DOHH2 (cell line): Measurements from ENCODE around the gene WWTR1.

ENCODE experiments used
- H3F3A ChIP-seq: fragments of 200-600 bp; sonication (generic), shearing (Covaris generic); 2 replicates; pipeline ENCODE4 v1.6.0; 2016; ENCODE audit warnings: antibody characterized with exemption, mild to moderate bottlenecking; ENCODE audit not compliant: control insufficient read depth, insufficient read depth
- H3K27ac ChIP-seq: fragments of 200-600 bp; sonication (generic); 2 replicates; pipeline ENCODE4 v1.5.1; 2014; ENCODE audit warnings: low read depth, mild to moderate bottlenecking, low read length, moderate library complexity
- H3K27me3 ChIP-seq: fragments of 200-600 bp; sonication (generic); 2 replicates; pipeline ENCODE4 v1.6.1; 2014; ENCODE audit warnings: mild to moderate bottlenecking, low read length, mixed read lengths; ENCODE audit not compliant: control insufficient read depth
- H3K36me3 ChIP-seq: fragments of 200-600 bp; sonication (generic); 2 replicates; pipeline ENCODE4 v1.6.1; 2014; ENCODE audit warnings: mild to moderate bottlenecking, low read length, moderate library complexity, mixed read lengths; ENCODE audit not compliant: control insufficient read depth
- H3K4me1 ChIP-seq: fragments of 200-600 bp; sonication (generic); 2 replicates; pipeline ENCODE4 v1.6.1; 2014; ENCODE audit warnings: mild to moderate bottlenecking, low read length, mixed read lengths; ENCODE audit not compliant: control insufficient read depth
- H3K4me2 ChIP-seq: fragments of 200-600 bp; sonication (generic); 2 replicates; pipeline ENCODE4 v1.6.0; 2014; ENCODE audit warnings: mild to moderate bottlenecking, low read length, moderate library complexity
- H3K4me3 ChIP-seq: fragments of 200-600 bp; sonication (generic); 2 replicates; pipeline ENCODE4 v1.5.1; 2014; ENCODE audit warnings: mild to moderate bottlenecking, low read length, mixed read lengths
- H3K79me2 ChIP-seq: fragments of 200-600 bp; sonication (generic); 2 replicates; pipeline ENCODE4 v1.6.1; 2014; ENCODE audit warnings: mild to moderate bottlenecking, low read length, mixed read lengths; ENCODE audit not compliant: control insufficient read depth
- H3K9me2 ChIP-seq: fragments of 200-600 bp; sonication (generic); replicated peaks from 2 replicates; pipeline ENCODE4 v1.6.1; 2014; ENCODE audit warnings: mild to moderate bottlenecking, low read length, mixed read lengths; ENCODE audit not compliant: control insufficient read depth
- H3K9me3 ChIP-seq: fragments of 200-600 bp; sonication (generic); 2 replicates; pipeline ENCODE4 v1.6.1; 2014; ENCODE audit warnings: antibody characterized with exemption, low read length, mixed read lengths; ENCODE audit not compliant: control insufficient read depth, insufficient read depth
- H4K20me1 ChIP-seq: fragments of 200-600 bp; sonication (generic); 2 replicates; pipeline ENCODE4 v1.6.0; 2014; ENCODE audit warnings: low read depth, mild to moderate bottlenecking, antibody characterized with exemption, low read length, moderate library complexity; ENCODE audit not compliant: control insufficient read depth, insufficient read depth
- CTCF ChIP-seq: fragments of 200-600 bp; sonication (generic); IDR thresholded peaks from one replicate; pipeline ENCODE4 v1.5.1; 2014; ENCODE audit warnings: antibody characterized with exemption, mild to moderate bottlenecking, low read depth, low read length; ENCODE audit not compliant: poor library complexity, severe bottlenecking
- EZH2phosphoT487 ChIP-seq: fragments of 200-600 bp; sonication (generic); IDR thresholded peaks from 2 replicates; pipeline ENCODE4 v1.6.1; 2017; ENCODE audit warnings: borderline replicate concordance, mild to moderate bottlenecking, antibody characterized with exemption, low read length, moderate library complexity, mixed read lengths

Gene WWTR1

GRCh38 chr3:149608987-149609386, 48.8 kb downstream of the WWTR1 start:
- no peaks in the 10 kb centered on the region for H3K4me1 ChIP-seq
- H3K4me2 ChIP-seq, result no peak overlapping the region
- no peaks in the 10 kb centered on the region for H3F3A ChIP-seq
- H3K9me3 ChIP-seq, result no peaks in the 10 kb centered on the region
- no peaks in the 10 kb centered on the region for H3K9me2 ChIP-seq
- H3K4me3 ChIP-seq, result no peak overlapping the region
- H3K27me3 ChIP-seq, result 0 out of 2 replicates have a peak, but pooled peaks cover 2% of the 10 kb centered on the region
- TF ChIP-seq CTCF (no peak), EZH2phosphoT487 (no peak)
- no peaks in the 10 kb centered on the region for H3K79me2 ChIP-seq
- H4K20me1 ChIP-seq, result no peaks in the 10 kb centered on the region
- no peak overlapping the region for H3K27ac ChIP-seq
- H3K36me3 ChIP-seq, result no peaks in the 10 kb centered on the region

GRCh38 chr3:149605902-149606301, 51.9 kb downstream of the WWTR1 start:
- H3K27me3 ChIP-seq, result 0 out of 2 replicates have a peak, but pooled peaks cover 2% of the 10 kb centered on the region
- no peaks in the 10 kb centered on the region for H3K79me2 ChIP-seq
- no peaks in the 10 kb centered on the region for H3K9me3 ChIP-seq
- no peak overlapping the region for H3K4me3 ChIP-seq
- H3K27ac ChIP-seq, result no peak overlapping the region
- no peaks in the 10 kb centered on the region for H3K4me1 ChIP-seq
- H3K4me2 ChIP-seq, result no peak overlapping the region
- no peaks in the 10 kb centered on the region for H3F3A ChIP-seq
- no peaks in the 10 kb centered on the region for H3K36me3 ChIP-seq
- TF ChIP-seq CTCF (no peak), EZH2phosphoT487 (no peak)
- H4K20me1 ChIP-seq, result no peaks in the 10 kb centered on the region
- H3K9me2 ChIP-seq, result no peaks in the 10 kb centered on the region

GRCh38 chr3:149604125-149604875, 53.5 kb downstream of the WWTR1 start:
- Histone ChIP-seq H3K36me3 (no peaks in the 10 kb centered on the region), H3K4me3 (no peak overlapping the region), H3K9me3 (no peaks in the 10 kb centered on the region), H3K27ac (no peak overlapping the region), H3F3A (no peaks in the 10 kb centered on the region), H3K79me2 (no peaks in the 10 kb centered on the region), H3K9me2 (no peaks in the 10 kb centered on the region), H3K4me1 (no peaks in the 10 kb centered on the region), H3K4me2 (no peak overlapping the region), H3K27me3 (no peaks in the 10 kb centered on the region), H4K20me1 (no peaks in the 10 kb centered on the region)
- TF ChIP-seq EZH2phosphoT487 (no peak), CTCF (no peak)
